Effector CD8-positive, alpha-beta T cell (primary cell): ENCODE measurements around the gene DAGLA.

Experiments used
- DNase-seq: peaks from one replicate; lab custom pipeline; 2025; lab: John Stamatoyannopoulos, UW

DAGLA gene

GRCh38 chr11:61690706-61691379, 10.7 kb downstream of the DAGLA start:
- DNase-seq: no peak

GRCh38 chr11:61691380-61692156, 11.4 kb downstream of the DAGLA start:
- DNase-seq: no peak

- no peak for DNase-seq
Observed at GRCh38 chr11:61693922-61694601, 13.9 kb downstream of the DAGLA start.

- no peak for DNase-seq
Observed at GRCh38 chr11:61694602-61694939, 14.4 kb downstream of the DAGLA start.

GRCh38 chr11:61694946-61695706, 14.9 kb downstream of the DAGLA start:
- no peak for DNase-seq

- DNase-seq: peak; percentile 84
Observed at GRCh38 chr11:61695917-61696316, 15.7 kb downstream of the DAGLA start.

GRCh38 chr11:61696602-61697001, 16.4 kb downstream of the DAGLA start:
- no peak for DNase-seq

GRCh38 chr11:61697078-61697502, 16.9 kb downstream of the DAGLA start:
- DNase-seq: no peak

GRCh38 chr11:61697764-61698163, 17.6 kb downstream of the DAGLA start:
- DNase-seq: no peak

GRCh38 chr11:61698173-61698948, 18.2 kb downstream of the DAGLA start:
- no peak for DNase-seq

GRCh38 chr11:61699737-61700160, 19.6 kb downstream of the DAGLA start:
- DNase-seq: no peak

GRCh38 chr11:61700212-61700611, 20.0 kb downstream of the DAGLA start:
- DNase-seq: no peak

GRCh38 chr11:61700720-61701119, 20.5 kb downstream of the DAGLA start:
- no peak for DNase-seq

- DNase-seq: no peak
Observed at GRCh38 chr11:61701242-61701886, 21.2 kb downstream of the DAGLA start.

GRCh38 chr11:61702701-61703312, 22.6 kb downstream of the DAGLA start:
- DNase-seq: no peak

- DNase-seq: no peak
Observed at GRCh38 chr11:61704838-61705237, 24.6 kb downstream of the DAGLA start.

GRCh38 chr11:61706452-61707400, 26.5 kb downstream of the DAGLA start:
- DNase-seq: no peak

- no peak for DNase-seq
Observed at GRCh38 chr11:61707574-61707973, 27.4 kb downstream of the DAGLA start.

- no peak for DNase-seq
Observed at GRCh38 chr11:61709110-61709509, 28.9 kb downstream of the DAGLA start.
